GM23338 (cell line): Measurements from ENCODE around the gene HSPB2.

Experiments used
- ETS1 ChIP-seq: IDR thresholded peaks from 2 replicates; pipeline ENCODE4 v1.6.1; 2016; ENCODE audit warnings: antibody characterized with exemption
- ZNF331 ChIP-seq: fragments of 250-450 bp; sonication (Bioruptor Pico); IDR thresholded peaks from 2 replicates; pipeline ENCODE4 v1.5.0; 2020; ENCODE audit warnings: low read depth, mild to moderate bottlenecking, moderate library complexity
- TF ChIP-seq, protein P1 (sequence below), 2 experiments: fragments of 200-600 bp in 1 of 2; sonication (generic) in 1 of 2; conservative IDR thresholded peaks; 2 replicates each; pipeline versions ENCODE4 v1.5.1 to v1.6.1; 2016 to 2017; ENCODE audit warnings: antibody characterized with exemption in 2 of 2, low read depth in 2 of 2, mild to moderate bottlenecking in 2 of 2, moderate library complexity in 1 of 2

DNA sequence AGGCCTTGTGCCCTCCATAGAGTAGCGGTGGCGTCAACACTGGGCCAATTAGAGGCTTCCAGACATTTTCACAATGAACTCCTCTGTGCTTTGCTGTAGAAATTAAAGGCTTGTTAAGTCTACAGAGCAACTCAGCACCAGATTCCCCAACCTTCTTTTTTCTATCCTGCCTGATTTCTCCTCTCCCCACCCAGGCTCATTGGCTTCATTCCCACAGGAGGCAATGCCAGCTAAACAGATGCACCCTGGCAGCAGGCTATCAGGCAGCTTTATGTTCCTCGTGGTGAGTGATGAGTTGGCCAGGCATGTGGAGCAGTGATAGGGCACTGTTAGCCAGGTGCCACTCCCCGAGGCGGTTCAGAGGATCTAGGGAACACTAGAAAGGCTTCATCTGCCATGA is 29.4 kb downstream of the HSPB2 start:
- TF ChIP-seq ZNF331 (CRISPR knock-in tag) (no peak), ETS1 (no peak)
- TF ChIP-seq, protein P1, sequence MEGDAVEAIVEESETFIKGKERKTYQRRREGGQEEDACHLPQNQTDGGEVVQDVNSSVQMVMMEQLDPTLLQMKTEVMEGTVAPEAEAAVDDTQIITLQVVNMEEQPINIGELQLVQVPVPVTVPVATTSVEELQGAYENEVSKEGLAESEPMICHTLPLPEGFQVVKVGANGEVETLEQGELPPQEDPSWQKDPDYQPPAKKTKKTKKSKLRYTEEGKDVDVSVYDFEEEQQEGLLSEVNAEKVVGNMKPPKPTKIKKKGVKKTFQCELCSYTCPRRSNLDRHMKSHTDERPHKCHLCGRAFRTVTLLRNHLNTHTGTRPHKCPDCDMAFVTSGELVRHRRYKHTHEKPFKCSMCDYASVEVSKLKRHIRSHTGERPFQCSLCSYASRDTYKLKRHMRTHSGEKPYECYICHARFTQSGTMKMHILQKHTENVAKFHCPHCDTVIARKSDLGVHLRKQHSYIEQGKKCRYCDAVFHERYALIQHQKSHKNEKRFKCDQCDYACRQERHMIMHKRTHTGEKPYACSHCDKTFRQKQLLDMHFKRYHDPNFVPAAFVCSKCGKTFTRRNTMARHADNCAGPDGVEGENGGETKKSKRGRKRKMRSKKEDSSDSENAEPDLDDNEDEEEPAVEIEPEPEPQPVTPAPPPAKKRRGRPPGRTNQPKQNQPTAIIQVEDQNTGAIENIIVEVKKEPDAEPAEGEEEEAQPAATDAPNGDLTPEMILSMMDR (conservative IDR thresholded peaks at IDR 0.05; ENCODE audit: low read depth in 2 of 2): no peak
